Common myeloid progenitor, CD34-positive (primary cell): ENCODE data around the gene GMPPA.

Source experiments
- CTCF ChIA-PET: fragments of 350-600 bp; sonication (Branson Sonifier 250); formaldehyde crosslinking; loops from one replicate; lab custom pipeline; 2021; ENCODE audit warnings: antibody characterized with exemption; lab: Charles Lee
- POLR2A ChIA-PET: fragments of 350-600 bp; sonication (Branson Sonifier 250); formaldehyde crosslinking; loops from one replicate; lab custom pipeline; 2021; ENCODE audit warnings: antibody characterized with exemption; lab: Charles Lee
- DNase-seq, 3 donors: peaks; one replicate each; pipeline versions ENCODE4 v3.0.0 to v3.0.0-alpha.2; 2013
- H3K27ac ChIP-seq, 2 experiments: 1 replicate in 1 of 2; 2 replicates in 1 of 2; pipeline ENCODE4 v1.7.0; 2013; ENCODE audit warnings: inconsistent platforms in 2 of 2, low read length in 2 of 2, mild to moderate bottlenecking in 2 of 2, low read depth in 1 of 2, moderate library complexity in 1 of 2; ENCODE audit not compliant: severe bottlenecking in 2 of 2, insufficient read depth in 1 of 2, poor library complexity in 1 of 2
- H3K27me3 ChIP-seq, 5 experiments: replicated peaks in 2 of 5; 1 replicate in 3 of 5; 2 replicates in 2 of 5; pipeline versions ENCODE4 v1.6.1 to v1.7.0; 2013; ENCODE audit warnings: low read length in 4 of 5, mild to moderate bottlenecking in 2 of 5, moderate library complexity in 2 of 5, inconsistent platforms in 1 of 5; ENCODE audit not compliant: insufficient read depth in 5 of 5, control insufficient read depth in 4 of 5
- H3K36me3 ChIP-seq, 4 experiments: 1 replicate in 2 of 4; 2 replicates in 2 of 4; pipeline versions ENCODE4 v1.6.1 to v1.7.0; 2013; ENCODE audit warnings: low read length in 3 of 4, control low read depth in 1 of 4, mild to moderate bottlenecking in 1 of 4; ENCODE audit not compliant: control insufficient read depth in 4 of 4, insufficient read depth in 4 of 4
- H3K4me1 ChIP-seq, 4 experiments: 1 replicate in 3 of 4; 2 replicates in 1 of 4; pipeline versions ENCODE4 v1.6.1 to v1.7.1; 2013; ENCODE audit warnings: low read length in 3 of 4, mild to moderate bottlenecking in 3 of 4, control low read depth in 1 of 4, inconsistent platforms in 1 of 4, moderate library complexity in 1 of 4; ENCODE audit not compliant: control insufficient read depth in 4 of 4, insufficient read depth in 4 of 4; ENCODE audit errors: control extremely low read depth in 1 of 4
- H3K4me3 ChIP-seq, 7 experiments: 1 replicate in 4 of 7; 2 replicates in 3 of 7; pipeline versions ENCODE4 v1.5.1 to v1.7.0; 2013; ENCODE audit warnings: mild to moderate bottlenecking in 7 of 7, low read length in 6 of 7, moderate library complexity in 6 of 7, inconsistent platforms in 2 of 7, low read depth in 2 of 7, control low read depth in 1 of 7; ENCODE audit not compliant: insufficient read depth in 4 of 7, control insufficient read depth in 1 of 7; ENCODE audit errors: extremely low read depth in 1 of 7
- H3K9me3 ChIP-seq, 5 experiments: 1 replicate in 4 of 5; 2 replicates in 1 of 5; pipeline versions ENCODE4 v1.6.1 to v1.7.1; 2013; ENCODE audit warnings: low read length in 4 of 5, mild to moderate bottlenecking in 2 of 5, inconsistent platforms in 1 of 5, low read depth in 1 of 5, moderate library complexity in 1 of 5; ENCODE audit not compliant: control insufficient read depth in 4 of 5, insufficient read depth in 2 of 5; ENCODE audit errors: control extremely low read depth in 1 of 5
- WGBS: methylation state at CpG from one replicate; pipeline ENCODE4 v1.1.5; 2013; ENCODE audit not compliant: insufficient coverage; 5-methylcytosine and 5-hydroxymethylcytosine counted together

The GMPPA gene

GRCh38 chr2:219513787-219514186 lies 15.1 kb downstream of the GMPPA start:
- 0% methylated on average over 3 of the region's 4 CpGs for WGBS
- no peaks in the 10 kb centered on the region for H3K36me3 ChIP-seq
- H3K27me3 ChIP-seq: peaks cover 0 to 86% (median 30%) of the 10 kb centered on the region in 5 experiments
- H3K4me1 ChIP-seq: peaks cover 0 to 57% (median 46%) of the 10 kb centered on the region in 4 experiments
- peak in 2 of 3 donors; percentile 28 to 40 for DNase-seq
- no peaks in the 10 kb centered on the region for H3K9me3 ChIP-seq
- CTCF ChIA-PET: interaction anchor here (2.6 to 60.5 kb wide), 3 partner anchors 11 to 111 kb away, joined by 7 to 1724 read pairs (median 1724); partner anchors contain the start of genes ASIC4, CHPF, GMPPA and TMEM198
- POLR2A ChIA-PET: no interaction called here
- peak overlapping the region in 4 of 7 experiments; percentile 15 to 42 (median 34) for H3K4me3 ChIP-seq
- H3K27ac ChIP-seq: no peak overlapping the region

DNA sequence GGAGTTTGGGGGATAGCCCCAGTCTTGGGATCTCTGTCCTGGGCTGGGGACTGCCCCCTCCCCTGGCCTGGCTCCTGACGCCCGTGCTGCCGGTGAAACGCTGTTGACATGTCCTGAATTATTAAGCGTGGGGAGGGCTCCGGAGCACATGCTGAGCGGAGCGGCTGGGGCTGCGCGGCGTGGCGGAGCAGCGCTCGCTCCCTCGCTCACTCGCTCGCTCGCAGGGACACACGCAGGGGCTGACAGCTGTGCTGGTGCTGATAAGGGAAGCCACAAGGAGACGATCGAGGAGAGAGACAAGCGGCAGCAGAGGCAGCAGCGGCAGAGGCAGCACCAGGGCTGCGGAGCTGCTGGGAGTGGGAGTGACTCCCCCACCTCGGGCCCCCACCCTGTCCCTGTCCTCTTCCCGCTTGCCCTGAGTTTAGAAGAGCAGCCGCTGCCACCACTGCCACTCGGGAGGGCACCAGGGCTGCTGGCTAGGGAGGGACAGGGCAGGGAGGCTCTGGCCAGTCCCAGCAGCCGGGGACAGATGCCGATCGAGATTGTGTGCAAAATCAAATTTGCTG lies 15.6 kb downstream of the GMPPA start, which contains the start of gene ASIC4:
ASIC4 (plus strand) TSS at position 287 of the 566 bp plus-strand sequence; CDS start at position 530, 243 bp downstream.
- WGBS: 8% methylated on average over 16 of the region's 31 CpGs
- Histone ChIP-seq H3K27ac (no peak within 1 kb of the TSS), H3K9me3 (no peaks in the 10 kb centered on the region), H3K36me3 (no peaks in the 10 kb centered on the region), H3K4me3 (peak within 1 kb of the TSS in 5 of 7 experiments; percentile 5 to 46 (median 36)), H3K4me1 (peaks cover 0 to 53% (median 41%) of the 10 kb centered on the region in 4 experiments), H3K27me3 (peaks cover 0 to 88% (median 30%) of the 10 kb centered on the region in 5 experiments)
- POLR2A ChIA-PET: interaction anchor here (0.5 kb wide), 1 partner anchor 9 kb away, joined by 4 read pairs; no protein-coding TSS in a partner anchor
- DNase-seq: peak; percentile 81 to 96 (median 90)
- CTCF ChIA-PET: interaction anchor here (2.6 to 60.5 kb wide), 3 partner anchors 10 to 111 kb away, joined by 7 to 1724 read pairs (median 1724); partner anchors contain the start of genes ASIC4, CHPF, GMPPA and TMEM198

GRCh38 chr2:219514836-219515235 lies 16.1 kb downstream of the GMPPA start:
- DNase-seq: no peak
- Histone ChIP-seq H3K27ac (no peak overlapping the region), H3K9me3 (no peaks in the 10 kb centered on the region), H3K36me3 (no peaks in the 10 kb centered on the region), H3K27me3 (peaks cover 0 to 90% (median 30%) of the 10 kb centered on the region in 5 experiments), H3K4me3 (peak overlapping the region in 1 of 7 experiments; percentile 46), H3K4me1 (peaks cover 0 to 47% (median 36%) of the 10 kb centered on the region in 4 experiments)
- POLR2A ChIA-PET: interaction anchor here (0.5 kb wide), 1 partner anchor 9 kb away, joined by 4 read pairs; no protein-coding TSS in a partner anchor
- 95% methylated on average over 21 of the region's 21 CpGs for WGBS
- CTCF ChIA-PET: interaction anchor here (1.1 to 60.5 kb wide), 4 partner anchors 10 to 112 kb away, joined by 3 to 1724 read pairs (median 866); partner anchors contain the start of genes ASIC4, CHPF, GMPPA and TMEM198

DNA sequence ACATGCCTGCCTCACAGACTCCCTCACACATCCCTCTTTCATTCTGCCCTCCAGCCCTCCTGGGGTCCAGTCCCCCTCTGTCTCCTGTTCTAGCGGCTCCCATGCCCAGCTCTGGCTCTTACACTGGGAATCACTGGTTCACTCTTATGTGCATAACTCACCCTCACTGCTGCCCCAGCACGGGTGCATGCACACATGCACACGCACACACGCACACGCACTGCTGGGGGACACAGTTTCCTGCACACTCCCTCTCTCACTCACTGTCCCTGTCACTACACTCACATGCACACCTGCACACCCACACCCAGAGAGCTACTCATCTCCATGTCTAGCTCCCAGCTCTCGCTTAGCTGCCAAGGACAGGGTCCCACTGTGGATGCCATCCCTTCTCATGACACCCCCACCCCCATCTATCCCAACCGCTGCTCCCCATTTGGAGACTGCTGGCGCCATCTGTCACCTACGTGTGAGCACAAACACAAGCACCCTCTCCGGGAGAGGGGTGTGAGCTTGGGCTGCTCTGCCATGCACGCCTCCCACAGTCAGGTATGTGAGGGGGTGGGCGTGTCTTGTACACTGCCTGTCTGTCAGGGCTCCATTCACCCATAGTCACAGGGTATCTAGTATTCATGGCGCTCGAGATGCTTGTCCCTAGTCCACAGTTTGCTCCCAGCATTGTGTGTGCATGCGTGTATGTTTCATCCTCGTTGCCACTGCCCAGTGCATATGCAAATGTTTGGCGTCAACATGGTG lies 17.4 kb downstream of the GMPPA start:
- DNase-seq: no peak
- CTCF ChIA-PET: interaction anchor here (1.1 to 60.5 kb wide), 3 partner anchors 8 to 44 kb away, joined by 3 to 1724 read pairs (median 1724); partner anchors contain the start of genes ASIC4, CHPF, GMPPA and TMEM198
- no peaks in the 10 kb centered on the region for H3K36me3 ChIP-seq
- H3K4me3 ChIP-seq: no peak overlapping the region
- peaks cover 0 to 42% (median 28%) of the 10 kb centered on the region in 4 experiments for H3K4me1 ChIP-seq
- 80% methylated on average over 15 of the region's 17 CpGs for WGBS
- H3K9me3 ChIP-seq: no peaks in the 10 kb centered on the region
- H3K27me3 ChIP-seq: peaks cover 0 to 89% (median 26%) of the 10 kb centered on the region in 5 experiments
- POLR2A ChIA-PET: no interaction called here
- no peak overlapping the region for H3K27ac ChIP-seq

- no peak overlapping the region for H3K27ac ChIP-seq
- no peaks in the 10 kb centered on the region for H3K9me3 ChIP-seq
- H3K4me3 ChIP-seq: no peak overlapping the region
- WGBS: 33% methylated on average over 3 of the region's 7 CpGs
- no peaks in the 10 kb centered on the region for H3K36me3 ChIP-seq
- CTCF ChIA-PET: interaction anchor here (1.0 to 60.5 kb wide), 3 partner anchors 8 to 63 kb away, joined by 3 to 1724 read pairs (median 1724); partner anchors contain the start of genes ASIC4, CHPF, GMPPA and TMEM198
- no peak for DNase-seq
- peaks cover 0 to 90% (median 26%) of the 10 kb centered on the region in 5 experiments for H3K27me3 ChIP-seq
- POLR2A ChIA-PET: no interaction called here
- peaks cover 0 to 48% (median 33%) of the 10 kb centered on the region in 4 experiments for H3K4me1 ChIP-seq
Observed at GRCh38 chr2:219516888-219517287, 18.2 kb downstream of the GMPPA start.

DNA sequence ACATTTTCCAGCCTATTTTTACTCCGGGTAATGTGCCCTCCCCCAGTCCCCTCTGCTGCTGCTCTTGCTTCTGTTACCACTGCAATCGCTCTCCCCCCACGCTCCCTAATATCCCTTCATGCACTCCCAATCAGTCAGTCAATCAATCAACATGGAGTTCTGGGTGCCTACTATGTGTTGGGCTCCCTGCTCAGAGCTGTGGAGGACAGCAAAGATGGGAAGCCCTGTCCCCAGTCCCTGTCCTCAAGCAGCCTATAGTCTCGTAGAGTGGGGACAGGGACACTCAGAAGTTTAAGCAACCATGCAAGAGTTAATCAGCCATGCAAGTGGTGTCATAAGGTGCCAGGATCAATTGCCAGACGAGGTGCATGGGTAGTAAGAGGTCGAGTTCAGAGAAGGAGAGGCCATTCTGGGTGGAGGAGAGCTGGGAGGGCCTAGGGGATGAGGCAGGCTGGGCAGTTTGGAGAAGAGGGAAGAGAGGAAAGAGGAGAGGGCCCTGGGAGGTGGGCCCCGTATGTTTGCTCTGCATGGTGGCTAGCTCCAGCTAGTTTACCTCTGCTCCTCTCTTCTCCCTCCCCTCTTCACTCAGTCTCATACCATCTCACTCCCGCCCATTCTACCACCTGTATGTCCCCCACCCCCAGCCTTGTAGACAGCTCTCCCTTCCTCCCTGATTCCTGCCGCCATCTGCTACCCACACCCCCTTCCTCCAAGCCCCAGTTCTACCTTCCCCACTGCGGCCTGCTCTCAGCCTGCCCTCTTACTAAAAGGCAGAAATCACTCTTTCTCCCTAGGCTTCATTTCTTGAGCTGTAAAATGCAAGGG lies 19.5 kb downstream of the GMPPA start:
- POLR2A ChIA-PET: no interaction called here
- no peak overlapping the region for H3K4me3 ChIP-seq
- H3K27ac ChIP-seq: no peak overlapping the region
- no peaks in the 10 kb centered on the region for H3K36me3 ChIP-seq
- H3K4me1 ChIP-seq: peaks cover 0 to 48% (median 31%) of the 10 kb centered on the region in 4 experiments
- DNase-seq: no peak
- no peaks in the 10 kb centered on the region for H3K9me3 ChIP-seq
- peaks cover 0 to 89% (median 27%) of the 10 kb centered on the region in 5 experiments for H3K27me3 ChIP-seq
- 71% methylated on average over 7 of the region's 10 CpGs for WGBS
- CTCF ChIA-PET: interaction anchor here (1.0 to 60.5 kb wide), 5 partner anchors 6 to 154 kb away, joined by 3 to 1724 read pairs (median 8); partner anchors contain the start of genes ASIC4, CHPF, GMPPA and TMEM198
